ENCODE measurements around the gene C2CD5.

The C2CD5 gene

DNA sequence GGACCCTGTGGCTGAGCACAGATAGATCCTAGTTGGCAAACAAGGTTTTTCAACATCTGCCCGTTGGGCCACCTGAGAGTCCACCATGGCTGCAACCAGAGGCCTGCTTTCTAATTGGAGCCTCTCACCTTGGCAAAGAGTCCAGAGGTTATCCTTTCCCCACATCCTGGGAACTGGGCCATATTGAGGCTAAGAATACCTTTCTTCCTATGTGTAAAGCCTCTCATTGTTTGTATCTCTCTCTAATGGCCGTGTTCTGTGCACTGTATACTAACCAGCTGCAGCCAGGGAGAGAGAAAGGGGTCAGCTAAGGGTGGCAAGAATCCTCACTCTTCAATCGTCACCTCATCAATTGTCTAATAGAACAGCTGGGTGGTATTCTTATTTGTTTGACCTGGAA lies 130.8 kb downstream of the C2CD5 start:
- no peak for TF ChIP-seq CTCF (IDR thresholded peaks at IDR 0.05; ENCODE audit: low read length)
- TF ChIP-seq EZH2 (optimal IDR thresholded peaks at IDR 0.05; ENCODE audit: low read depth, low read length): no peak
- H3K9me2 ChIP-seq (replicated peaks; ENCODE audit: insufficient read depth, low read length): no peaks in the 10 kb centered on the region
- no peaks in the 10 kb centered on the region for H3F3A ChIP-seq (ENCODE audit: insufficient read depth, low read length)
- no peak for DNase-seq
- no peaks in the 10 kb centered on the region for H3K4me1 ChIP-seq (ENCODE audit: low read length)
- H3K27me3 ChIP-seq (replicated peaks; ENCODE audit: insufficient read depth, low read length): no peaks in the 10 kb centered on the region
- H3K79me2 ChIP-seq (ENCODE audit: low read length): no peaks in the 10 kb centered on the region
- H3K36me3 ChIP-seq (replicated peaks; ENCODE audit: insufficient read depth, low read length): no peaks in the 10 kb centered on the region
- no peak overlapping the region for H3K4me2 ChIP-seq (ENCODE audit: low read depth, low read length)
- H2AFZ ChIP-seq (ENCODE audit: low read length): no peak overlapping the region
- H3K9me3 ChIP-seq (replicated peaks; ENCODE audit: insufficient read depth, low read length): no peaks in the 10 kb centered on the region
- H3K4me3 ChIP-seq (ENCODE audit: low read length): no peak overlapping the region
- H3K9ac ChIP-seq (ENCODE audit: low read length): no peak overlapping the region
- no peaks in the 10 kb centered on the region for H4K20me1 ChIP-seq (ENCODE audit: insufficient read depth, low read length)
- no peak overlapping the region for H3K27ac ChIP-seq (ENCODE audit: low read length)

DNA sequence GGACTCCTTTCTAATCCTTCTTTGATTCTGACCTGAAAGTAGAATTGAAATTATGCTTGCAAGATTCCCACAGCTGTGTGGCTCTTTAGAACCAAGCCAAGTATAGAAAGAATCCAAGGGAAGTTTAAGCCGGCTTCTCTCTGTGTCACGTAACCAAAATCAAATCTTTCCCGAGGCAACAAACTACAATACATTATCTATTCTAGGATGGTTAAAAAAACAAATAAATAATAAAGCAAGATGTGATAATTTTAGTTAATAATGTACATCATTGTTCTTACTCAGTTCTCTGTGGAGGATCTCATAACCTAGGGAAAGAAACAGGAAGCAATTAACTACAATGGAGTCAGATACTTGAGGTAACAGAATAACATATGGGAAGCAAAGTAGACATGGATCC lies 131.8 kb downstream of the C2CD5 start:
- no peaks in the 10 kb centered on the region for H4K20me1 ChIP-seq (ENCODE audit: insufficient read depth, low read length)
- no peaks in the 10 kb centered on the region for H3K27me3 ChIP-seq (replicated peaks; ENCODE audit: insufficient read depth, low read length)
- H3K4me1 ChIP-seq (ENCODE audit: low read length): no peaks in the 10 kb centered on the region
- H3K9me2 ChIP-seq (replicated peaks; ENCODE audit: insufficient read depth, low read length): no peaks in the 10 kb centered on the region
- H3K79me2 ChIP-seq (ENCODE audit: low read length): no peaks in the 10 kb centered on the region
- TF ChIP-seq CTCF (IDR thresholded peaks at IDR 0.05; ENCODE audit: low read length): no peak
- TF ChIP-seq EZH2 (optimal IDR thresholded peaks at IDR 0.05; ENCODE audit: low read depth, low read length): no peak
- no peak for TF ChIP-seq EZH2phosphoT487 (IDR thresholded peaks at IDR 0.05; ENCODE audit: low read length)
- H3K4me2 ChIP-seq (ENCODE audit: low read depth, low read length): no peak overlapping the region
- no peak overlapping the region for H3K9ac ChIP-seq (ENCODE audit: low read length)
- DNase-seq: no peak
- H3K36me3 ChIP-seq (replicated peaks; ENCODE audit: insufficient read depth, low read length): no peaks in the 10 kb centered on the region
- no peak overlapping the region for H3K4me3 ChIP-seq (ENCODE audit: low read length)
- H3K9me3 ChIP-seq (replicated peaks; ENCODE audit: insufficient read depth, low read length): no peaks in the 10 kb centered on the region
- H3K27ac ChIP-seq (ENCODE audit: low read length): no peak overlapping the region
- no peaks in the 10 kb centered on the region for H3F3A ChIP-seq (ENCODE audit: insufficient read depth, low read length)
- H2AFZ ChIP-seq (ENCODE audit: low read length): no peak overlapping the region

DNA sequence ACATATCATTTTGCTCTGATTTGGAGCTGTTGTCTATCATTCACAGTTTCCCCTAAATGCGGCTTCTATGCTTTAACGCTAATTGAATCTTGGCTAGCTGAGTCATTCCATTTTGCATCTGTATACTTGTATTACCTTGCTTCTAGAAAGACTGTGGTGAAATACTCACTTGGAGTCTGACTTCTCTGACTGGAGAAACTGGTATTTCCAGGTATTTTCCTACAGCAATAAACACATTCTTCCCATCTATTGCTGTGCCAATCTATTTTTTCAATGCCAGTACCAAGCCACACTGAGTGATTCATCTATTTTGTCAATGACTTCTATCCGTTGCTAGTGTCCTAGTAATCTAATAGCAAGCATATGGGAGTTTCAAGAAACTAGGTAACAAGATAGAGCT lies 133.9 kb downstream of the C2CD5 start:
- H3K4me3 ChIP-seq (ENCODE audit: low read length): no peak overlapping the region
- no peak overlapping the region for H3K9ac ChIP-seq (ENCODE audit: low read length)
- no peak overlapping the region for H3K4me2 ChIP-seq (ENCODE audit: low read depth, low read length)
- H3K9me2 ChIP-seq (replicated peaks; ENCODE audit: insufficient read depth, low read length): no peaks in the 10 kb centered on the region
- DNase-seq: no peak
- H4K20me1 ChIP-seq (ENCODE audit: insufficient read depth, low read length): no peaks in the 10 kb centered on the region
- H3K9me3 ChIP-seq (replicated peaks; ENCODE audit: insufficient read depth, low read length): no peaks in the 10 kb centered on the region
- TF ChIP-seq EZH2phosphoT487 (IDR thresholded peaks at IDR 0.05; ENCODE audit: low read length) (no peak), EZH2 (optimal IDR thresholded peaks at IDR 0.05; ENCODE audit: low read depth, low read length) (no peak), CTCF (IDR thresholded peaks at IDR 0.05; ENCODE audit: low read length) (no peak)
- no peaks in the 10 kb centered on the region for H3K79me2 ChIP-seq (ENCODE audit: low read length)
- no peaks in the 10 kb centered on the region for H3F3A ChIP-seq (ENCODE audit: insufficient read depth, low read length)
- no peaks in the 10 kb centered on the region for H3K36me3 ChIP-seq (replicated peaks; ENCODE audit: insufficient read depth, low read length)
- no peaks in the 10 kb centered on the region for H3K27me3 ChIP-seq (replicated peaks; ENCODE audit: insufficient read depth, low read length)
- H3K27ac ChIP-seq (ENCODE audit: low read length): no peak overlapping the region
- H3K4me1 ChIP-seq (ENCODE audit: low read length): no peaks in the 10 kb centered on the region
- H2AFZ ChIP-seq (ENCODE audit: low read length): no peak overlapping the region
